Stimulated activated CD4-positive, alpha-beta T cell treated with anti-CD3 and anti-CD28 coated beads, Interleukin-2, amount 100 ng/mL, for 4 hours (primary cell): Measurements from ENCODE around the gene INPP4A.
A peak's percentile ranks its signal among the peaks of the same experiment; 100 is the strongest.

Source experiments
- DNase-seq: peaks from one replicate; pipeline ENCODE4 v3.0.0-alpha.2; 2020; ENCODE audit warnings: low read depth

The INPP4A gene

GRCh38 chr2:98496750-98497493, 52.3 kb downstream of the INPP4A start:
- DNase-seq: no peak

GRCh38 chr2:98498703-98499440, 54.2 kb downstream of the INPP4A start:
- no peak for DNase-seq

GRCh38 chr2:98500561-98500960, 55.9 kb downstream of the INPP4A start:
- DNase-seq: no peak

- no peak for DNase-seq
These were observed 56.6 kb downstream of the INPP4A start for GRCh38 chr2:98501223-98501622.

GRCh38 chr2:98501876-98502275, 57.2 kb downstream of the INPP4A start:
- no peak for DNase-seq

GRCh38 chr2:98502556-98503335, 58.1 kb downstream of the INPP4A start:
- DNase-seq: no peak

- no peak for DNase-seq
These were observed 58.9 kb downstream of the INPP4A start for GRCh38 chr2:98503481-98504105.

GRCh38 chr2:98504381-98505109, 59.9 kb downstream of the INPP4A start:
- DNase-seq: no peak

GRCh38 chr2:98505311-98505808, 60.7 kb downstream of the INPP4A start:
- DNase-seq: no peak

GRCh38 chr2:98505971-98506664, 61.5 kb downstream of the INPP4A start:
- no peak for DNase-seq

GRCh38 chr2:98506881-98507280, 62.2 kb downstream of the INPP4A start:
- no peak for DNase-seq

- DNase-seq: no peak
These were observed 62.8 kb downstream of the INPP4A start for GRCh38 chr2:98507461-98507860.

- DNase-seq: no peak
These were observed 63.4 kb downstream of the INPP4A start for GRCh38 chr2:98507891-98508708.

GRCh38 chr2:98508709-98509066, 64.0 kb downstream of the INPP4A start:
- peak; percentile 57 for DNase-seq

- no peak for DNase-seq
These were observed 65.1 kb downstream of the INPP4A start for GRCh38 chr2:98509542-98510321.

- DNase-seq: no peak
These were observed 65.6 kb downstream of the INPP4A start for GRCh38 chr2:98510322-98510662.

- DNase-seq: no peak
These were observed 67.3 kb downstream of the INPP4A start for GRCh38 chr2:98511981-98512380.

GRCh38 chr2:98512699-98513098, 68.0 kb downstream of the INPP4A start:
- DNase-seq: no peak

- DNase-seq: no peak
These were observed 69.5 kb downstream of the INPP4A start for GRCh38 chr2:98514096-98514639.
